ENCODE measurements around the gene GLCCI1.

DNA sequence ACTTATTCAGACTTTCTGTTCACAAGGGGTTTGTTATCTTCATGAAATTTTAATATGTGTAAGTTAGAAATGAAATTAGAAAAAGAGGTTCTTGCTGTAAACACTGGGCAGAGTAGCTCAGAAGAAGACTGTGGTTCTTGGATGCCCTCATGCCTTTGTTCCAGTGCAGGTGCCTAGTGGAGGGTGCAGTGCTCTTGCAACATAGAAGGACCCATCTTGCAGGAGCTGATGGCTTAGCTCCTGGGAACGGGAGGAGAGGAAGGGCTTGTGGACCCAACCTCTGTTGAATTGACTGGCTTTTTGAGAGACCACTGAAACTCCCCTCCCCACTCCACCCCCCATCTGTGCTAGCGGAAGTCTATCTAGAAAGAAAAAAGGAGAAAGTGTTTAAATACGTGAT lies 116.8 kb downstream of the GLCCI1 start:
- no peak for TF ChIP-seq GATA2 (IDR thresholded peaks at IDR 0.05; ENCODE audit: low read depth, low read length)
- no peak for TF ChIP-seq GATA3 (IDR thresholded peaks at IDR 0.05; ENCODE audit: low read depth, low read length)

All from SH-SY5Y (cell line).